Gastrocnemius medialis (tissue), 4 donors: Measurements from ENCODE around the gene NABP1. TPM values are rescaled to one million over a fixed set of nuclear protein-coding genes. Genes with fewer than 3 reads are reported as not detected.
"Not testable (repeated sequence)": the region's sequence is repeated elsewhere in the genome, so short reads cannot be mapped to it uniquely, and the experiment has no call there.

Source experiments
- ATAC-seq, 2 donors: fragments of 150-250 bp; one replicate each; pipeline ENCODE4 v1.9.1; 2016
- DNase-seq, 2 donors: peaks; one replicate each; pipeline ENCODE4 v3.0.0-alpha.2; 2019
- H3K27ac ChIP-seq, 4 donors: fragments of 200-600 bp; sonication (generic); 1 replicate in 1 of 4; 2 replicates in 3 of 4; pipeline ENCODE4 v1.5.1; 2016 to 2018; ENCODE audit warnings: mild to moderate bottlenecking in 2 of 4, moderate library complexity in 1 of 4
- H3K27me3 ChIP-seq, 3 donors: fragments of 200-600 bp; sonication (generic) in 2 of 3; 1 replicate in 1 of 3; 2 replicates in 2 of 3; pipeline versions ENCODE4 v1.5.1 to v1.6.0; 2016 to 2019; ENCODE audit warnings: mild to moderate bottlenecking in 1 of 3, moderate library complexity in 1 of 3
- H3K36me3 ChIP-seq, 2 donors: fragments of 200-600 bp; sonication (generic) in 1 of 2; one replicate each; pipeline ENCODE4 v1.5.1; 2017 to 2018
- H3K4me1 ChIP-seq, 2 donors: fragments of 200-600 bp; sonication (generic) in 1 of 2; one replicate each; pipeline ENCODE4 v1.5.1; 2016 to 2017; ENCODE audit warnings: mild to moderate bottlenecking in 2 of 2
- H3K4me3 ChIP-seq, 4 donors: fragments of 200-600 bp; sonication (generic) in 3 of 4; 1 replicate in 1 of 4; 2 replicates in 3 of 4; pipeline ENCODE4 v1.5.1; 2016 to 2019; ENCODE audit warnings: mild to moderate bottlenecking in 2 of 4
- H3K9me3 ChIP-seq, 3 donors: fragments of 200-600 bp; sonication (generic) in 2 of 3; 1 replicate in 1 of 3; 2 replicates in 2 of 3; pipeline ENCODE4 v1.5.1; 2016 to 2019
- POLR2A ChIP-seq, 2 donors: fragments of 450-650 bp; IDR thresholded peaks; one replicate each; pipeline ENCODE4 v1.6.1; 2017; ENCODE audit warnings: antibody characterized with exemption in 2 of 2, mild to moderate bottlenecking in 2 of 2, moderate library complexity in 2 of 2
- in situ Hi-C, 4 donors: fragments of 200-750 bp; cut with MboI; loops; one replicate each; pipeline versions ENCODE4 v1.15.0 to v1.8.0; 2017; ENCODE audit warnings: low sequenced_read_pairs in 4 of 4
- intact Hi-C: fragments of 100-400 bp; cut with DNase I; formaldehyde crosslinking; loops from one replicate; pipeline ENCODE4 v1.15.1; 2023; ENCODE audit warnings: low total_unique reads
- total RNA-seq, 4 donors: library from RNA; depleted of rRNA; stranded (reverse); fragments of >200 nt; gene quantifications; one replicate each; pipeline versions ENCODE4 v1.1.0 to v1.2.3, GENCODE V29; 2016
- TF ChIP-seq, protein P1 (sequence below), 5 experiments: fragments of 450-650 bp in 3 of 5; fragments of 200-600 bp in 2 of 5; sonication (generic) in 2 of 5; IDR thresholded peaks in 4 of 5; conservative IDR thresholded peaks in 1 of 5; 1 replicate in 4 of 5; 2 replicates in 1 of 5; pipeline ENCODE4 v1.5.1; 2016 to 2019; ENCODE audit warnings: antibody characterized with exemption in 5 of 5, mild to moderate bottlenecking in 3 of 5, moderate library complexity in 3 of 5

The NABP1 gene
- total RNA-seq, 4 donors from 2014 or later: 0.63 to 5.5 (median 4.0) TPM

DNA sequence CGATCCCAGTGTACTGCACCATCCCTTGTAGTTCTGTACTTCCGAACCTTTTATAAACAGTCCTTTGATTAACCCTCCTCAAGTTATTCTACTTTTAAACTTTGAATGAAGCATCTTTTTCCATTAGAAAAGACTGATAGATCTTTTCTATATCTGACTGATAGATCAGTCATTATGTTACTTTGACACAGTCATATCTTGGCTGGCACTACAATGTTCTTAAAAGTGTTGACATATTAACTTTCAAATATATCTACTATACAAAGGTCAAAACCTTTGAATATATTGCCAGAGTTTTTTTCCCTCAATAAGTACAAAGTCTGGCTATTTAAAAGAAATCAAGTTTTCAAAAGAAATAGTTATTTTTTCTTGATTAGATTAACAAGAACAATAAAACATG, 35.4 kb upstream of the NABP1 start:
- Histone ChIP-seq H3K27ac (no peak overlapping the region), H3K4me1 (peaks cover 0 to 4% of the 10 kb centered on the region in 2 donors), H3K36me3 (no peaks in the 10 kb centered on the region), H3K4me3 (no peak overlapping the region), H3K9me3 (no peaks in the 10 kb centered on the region), H3K27me3 (no peaks in the 10 kb centered on the region)
- TF ChIP-seq, protein P1, sequence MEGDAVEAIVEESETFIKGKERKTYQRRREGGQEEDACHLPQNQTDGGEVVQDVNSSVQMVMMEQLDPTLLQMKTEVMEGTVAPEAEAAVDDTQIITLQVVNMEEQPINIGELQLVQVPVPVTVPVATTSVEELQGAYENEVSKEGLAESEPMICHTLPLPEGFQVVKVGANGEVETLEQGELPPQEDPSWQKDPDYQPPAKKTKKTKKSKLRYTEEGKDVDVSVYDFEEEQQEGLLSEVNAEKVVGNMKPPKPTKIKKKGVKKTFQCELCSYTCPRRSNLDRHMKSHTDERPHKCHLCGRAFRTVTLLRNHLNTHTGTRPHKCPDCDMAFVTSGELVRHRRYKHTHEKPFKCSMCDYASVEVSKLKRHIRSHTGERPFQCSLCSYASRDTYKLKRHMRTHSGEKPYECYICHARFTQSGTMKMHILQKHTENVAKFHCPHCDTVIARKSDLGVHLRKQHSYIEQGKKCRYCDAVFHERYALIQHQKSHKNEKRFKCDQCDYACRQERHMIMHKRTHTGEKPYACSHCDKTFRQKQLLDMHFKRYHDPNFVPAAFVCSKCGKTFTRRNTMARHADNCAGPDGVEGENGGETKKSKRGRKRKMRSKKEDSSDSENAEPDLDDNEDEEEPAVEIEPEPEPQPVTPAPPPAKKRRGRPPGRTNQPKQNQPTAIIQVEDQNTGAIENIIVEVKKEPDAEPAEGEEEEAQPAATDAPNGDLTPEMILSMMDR (IDR thresholded peaks at IDR 0.05 in 4 of 5, conservative IDR thresholded peaks at IDR 0.05 in 1 of 5): no peak
- no peak for TF ChIP-seq POLR2A (IDR thresholded peaks at IDR 0.05)
- no peak for DNase-seq
- ATAC-seq: no peak
- in situ Hi-C loops (no loop called here), intact Hi-C loops (no loop called here)

DNA sequence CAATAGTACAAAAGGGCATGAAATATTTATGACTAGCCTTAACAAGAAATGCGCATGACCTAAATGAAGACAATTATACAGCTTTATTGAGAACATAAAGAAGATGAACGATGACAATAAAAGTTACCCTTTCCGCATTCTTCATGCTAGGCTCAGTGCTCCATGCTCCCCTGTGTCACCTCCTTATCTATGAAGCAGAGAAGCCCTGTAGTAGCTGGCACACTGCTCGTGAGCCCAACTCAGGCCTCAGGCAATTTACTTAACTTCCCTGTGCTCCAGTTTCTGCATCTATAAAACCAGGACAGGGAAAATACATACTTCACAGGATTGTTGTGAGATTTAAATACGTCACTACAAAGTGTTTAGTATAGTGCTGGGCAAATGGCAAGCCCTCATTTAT, 34.5 kb upstream of the NABP1 start:
- H3K27ac ChIP-seq: no peak overlapping the region
- intact Hi-C loops: no loop called here
- H3K36me3 ChIP-seq: no peaks in the 10 kb centered on the region
- H3K9me3 ChIP-seq: no peaks in the 10 kb centered on the region
- TF ChIP-seq, protein P1 (IDR thresholded peaks at IDR 0.05 in 4 of 5, conservative IDR thresholded peaks at IDR 0.05 in 1 of 5): no peak
- TF ChIP-seq POLR2A (IDR thresholded peaks at IDR 0.05): no peak
- H3K4me1 ChIP-seq: no peaks in the 10 kb centered on the region
- in situ Hi-C loops: no loop called here
- DNase-seq (no peak), ATAC-seq (no peak)
- no peak overlapping the region for H3K4me3 ChIP-seq
- H3K27me3 ChIP-seq: no peaks in the 10 kb centered on the region

DNA sequence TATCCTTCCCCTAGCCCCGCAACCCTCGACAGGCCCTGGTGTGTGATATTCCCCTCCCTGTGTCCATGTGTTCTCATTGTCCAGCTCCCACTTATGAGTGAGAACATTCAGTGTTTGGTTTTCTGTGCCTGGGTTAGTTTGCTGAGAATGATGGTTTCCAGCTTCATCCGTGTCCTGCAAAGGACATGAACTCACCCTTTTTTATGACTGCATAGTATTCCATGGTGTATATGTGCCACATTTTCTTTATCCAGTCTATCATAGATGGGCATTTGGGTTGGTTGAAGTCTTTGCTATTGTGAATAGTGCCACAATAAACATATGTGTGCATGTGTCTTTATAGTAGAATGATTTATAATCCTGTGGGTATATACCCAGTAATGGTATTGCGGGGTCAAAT, 33.3 kb upstream of the NABP1 start:
- DNase-seq, H3K9me3 ChIP-seq, H3K36me3 ChIP-seq, H3K4me1 ChIP-seq, in situ Hi-C loops, H3K4me3 ChIP-seq, H3K27ac ChIP-seq, ATAC-seq, intact Hi-C loops, H3K27me3 ChIP-seq: not testable (repeated sequence)

DNA sequence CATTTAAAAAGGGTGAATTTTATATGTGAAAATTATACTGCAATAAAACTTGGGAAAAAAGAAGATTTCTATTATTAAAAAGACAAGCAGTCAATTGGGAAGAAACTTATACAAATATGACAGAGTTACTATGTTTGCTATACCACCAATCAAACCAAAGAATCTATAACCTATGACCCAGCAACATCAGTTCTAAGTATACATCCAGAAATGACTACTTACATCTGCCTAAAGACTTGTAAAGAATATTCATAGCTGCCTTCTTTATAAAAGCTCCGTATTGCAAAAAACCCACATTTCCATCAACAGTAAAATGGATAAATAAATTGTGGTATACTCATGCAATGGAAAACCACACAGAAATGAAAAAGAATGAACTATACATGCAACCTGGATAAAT, 32.9 kb upstream of the NABP1 start:
- no peaks in the 10 kb centered on the region for H3K4me1 ChIP-seq
- in situ Hi-C loops: no loop called here
- H3K36me3 ChIP-seq: no peaks in the 10 kb centered on the region
- no peak for DNase-seq
- no peaks in the 10 kb centered on the region for H3K9me3 ChIP-seq
- H3K27ac ChIP-seq: no peak overlapping the region
- intact Hi-C loops: no loop called here
- H3K4me3 ChIP-seq: no peak overlapping the region
- no peak for TF ChIP-seq POLR2A (IDR thresholded peaks at IDR 0.05)
- TF ChIP-seq, protein P1 (IDR thresholded peaks at IDR 0.05 in 4 of 5, conservative IDR thresholded peaks at IDR 0.05 in 1 of 5): no peak
- no peaks in the 10 kb centered on the region for H3K27me3 ChIP-seq
- no peak for ATAC-seq

DNA sequence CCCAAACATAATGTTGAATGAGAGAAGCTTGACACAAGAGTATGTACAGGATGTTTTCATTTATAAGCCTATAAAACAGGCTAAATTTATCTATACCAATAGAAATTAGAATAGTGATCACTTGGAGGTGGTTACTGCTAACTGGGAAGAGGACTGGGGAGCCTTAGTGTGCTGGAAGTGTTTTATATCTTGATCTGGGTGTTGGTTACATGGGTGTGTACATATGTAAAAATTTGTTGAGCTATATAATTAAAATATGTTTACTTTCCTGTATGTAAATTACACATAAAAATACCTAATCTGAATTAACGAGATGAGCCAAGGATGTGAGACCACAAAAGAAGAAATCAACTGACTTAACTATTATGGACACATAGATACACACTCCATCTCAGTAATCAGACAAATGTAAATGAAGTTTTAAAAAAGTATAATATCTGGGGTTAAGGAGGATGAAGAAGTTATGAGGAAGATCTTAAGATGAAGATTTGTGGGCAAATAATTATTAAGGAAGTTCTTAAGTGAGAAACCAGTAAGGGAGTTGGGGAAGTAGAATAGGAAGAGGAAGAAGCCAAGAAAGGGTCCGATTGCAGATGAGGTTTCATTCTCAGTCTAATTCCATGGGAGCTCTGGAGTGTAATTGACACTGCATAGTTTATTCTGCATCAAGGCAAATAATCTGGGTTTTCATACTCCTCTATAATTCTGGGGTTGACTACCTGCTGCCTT, 32.3 kb upstream of the NABP1 start:
- TF ChIP-seq, protein P1 (IDR thresholded peaks at IDR 0.05 in 4 of 5, conservative IDR thresholded peaks at IDR 0.05 in 1 of 5): no peak
- TF ChIP-seq POLR2A (IDR thresholded peaks at IDR 0.05): no peak
- DNase-seq: no peak
- Histone ChIP-seq H3K4me3 (no peak overlapping the region), H3K27ac (no peak overlapping the region), H3K4me1 (no peaks in the 10 kb centered on the region), H3K9me3 (no peaks in the 10 kb centered on the region), H3K27me3 (no peaks in the 10 kb centered on the region), H3K36me3 (no peaks in the 10 kb centered on the region)
- no peak for ATAC-seq
- intact Hi-C loops: no loop called here
- in situ Hi-C loops: no loop called here
